ENCODE results near the gene SLC4A7.

SLC4A7 gene

DNA sequence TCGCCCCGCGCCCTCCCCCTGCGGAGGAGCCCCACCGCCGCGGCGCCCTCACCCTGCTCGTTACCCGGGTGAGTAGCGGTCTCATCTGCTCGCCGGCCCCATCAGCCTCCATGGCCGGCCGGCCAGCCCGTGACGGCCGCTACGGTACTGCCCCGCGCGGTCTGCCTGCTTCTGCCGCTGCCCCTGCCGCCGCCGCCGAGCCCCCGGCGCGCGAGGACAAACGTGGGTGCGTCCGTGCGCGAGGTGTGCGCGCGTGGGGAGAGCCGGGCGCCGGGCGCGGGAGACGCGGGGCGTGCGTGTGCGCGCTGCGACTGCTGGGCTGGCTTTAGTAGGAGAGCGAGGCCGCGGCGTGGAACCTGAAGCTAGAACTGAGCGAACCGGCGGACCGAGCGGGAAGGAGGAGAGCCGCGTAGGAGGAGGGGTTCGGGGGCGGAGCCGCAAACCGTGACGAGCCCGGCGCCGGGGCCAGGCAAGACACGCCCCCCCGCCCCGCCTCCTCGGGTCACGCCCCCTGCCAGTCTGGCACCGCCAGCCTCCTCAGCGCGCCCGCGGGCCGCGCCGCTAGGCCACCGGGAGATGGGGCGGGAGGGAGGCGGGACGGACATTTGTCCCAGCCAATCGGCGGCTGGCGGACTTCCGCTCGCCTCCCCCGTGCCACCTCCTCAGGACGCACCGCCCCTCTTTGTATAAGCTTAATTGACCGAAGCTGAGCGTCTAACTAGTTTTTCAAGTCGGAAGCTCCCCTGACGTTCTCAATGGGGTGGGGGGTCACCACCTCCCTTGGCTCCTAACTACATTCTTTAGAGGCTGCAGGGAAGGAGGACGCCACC, at the start of gene SLC4A7:
Gene SLC4A7 (minus strand): TSS at position 370 of the 830 bp plus-strand sequence. CDS start 258 bp downstream, at position 112.
- TF ChIP-seq EGR1 (IDR thresholded peaks at IDR 0.05) (peak; percentile 14; the same call in 1 of the 2 replicates), EP300 (IDR thresholded peaks at IDR 0.05; ENCODE audit: borderline replicate concordance) (peak; percentile 91), RAD21 (IDR thresholded peaks at IDR 0.05; ENCODE audit: low read depth) (no peak; the same call in 1 of the 2 replicates), TEAD4 (IDR thresholded peaks at IDR 0.05) (peak; percentile 80), FOXM1 (IDR thresholded peaks at IDR 0.05; ENCODE audit: borderline replicate concordance, low read depth) (peak; percentile 14; the same call in 1 of the 2 replicates), TCF12 (IDR thresholded peaks at IDR 0.05; ENCODE audit: low read depth) (peak; percentile 92), CREB1 (IDR thresholded peaks at IDR 0.05; ENCODE audit: low read depth) (no peak), TAF1 (IDR thresholded peaks at IDR 0.05; ENCODE audit: low read depth) (peak; percentile 79; the same call in 1 of the 2 replicates), ZBTB7A (IDR thresholded peaks at IDR 0.05; ENCODE audit: low read depth) (peak; percentile 1; the same call in 1 of the 2 replicates), NFIC (IDR thresholded peaks at IDR 0.05) (peak; percentile 85), YY1 (IDR thresholded peaks at IDR 0.05; ENCODE audit: low read depth) (peak; percentile 57; the same call in 1 of the 2 replicates), CEBPB (IDR thresholded peaks at IDR 0.05) (no peak)
- TF ChIP-seq, protein P1, sequence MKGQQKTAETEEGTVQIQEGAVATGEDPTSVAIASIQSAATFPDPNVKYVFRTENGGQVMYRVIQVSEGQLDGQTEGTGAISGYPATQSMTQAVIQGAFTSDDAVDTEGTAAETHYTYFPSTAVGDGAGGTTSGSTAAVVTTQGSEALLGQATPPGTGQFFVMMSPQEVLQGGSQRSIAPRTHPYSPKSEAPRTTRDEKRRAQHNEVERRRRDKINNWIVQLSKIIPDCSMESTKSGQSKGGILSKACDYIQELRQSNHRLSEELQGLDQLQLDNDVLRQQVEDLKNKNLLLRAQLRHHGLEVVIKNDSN (IDR thresholded peaks at IDR 0.05) = no peak; the same call in none of the 2 replicates
- TF ChIP-seq, protein P2, sequence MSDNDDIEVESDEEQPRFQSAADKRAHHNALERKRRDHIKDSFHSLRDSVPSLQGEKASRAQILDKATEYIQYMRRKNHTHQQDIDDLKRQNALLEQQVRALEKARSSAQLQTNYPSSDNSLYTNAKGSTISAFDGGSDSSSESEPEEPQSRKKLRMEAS (IDR thresholded peaks at IDR 0.05) = peak; percentile 74
- TF ChIP-seq, protein P3, sequence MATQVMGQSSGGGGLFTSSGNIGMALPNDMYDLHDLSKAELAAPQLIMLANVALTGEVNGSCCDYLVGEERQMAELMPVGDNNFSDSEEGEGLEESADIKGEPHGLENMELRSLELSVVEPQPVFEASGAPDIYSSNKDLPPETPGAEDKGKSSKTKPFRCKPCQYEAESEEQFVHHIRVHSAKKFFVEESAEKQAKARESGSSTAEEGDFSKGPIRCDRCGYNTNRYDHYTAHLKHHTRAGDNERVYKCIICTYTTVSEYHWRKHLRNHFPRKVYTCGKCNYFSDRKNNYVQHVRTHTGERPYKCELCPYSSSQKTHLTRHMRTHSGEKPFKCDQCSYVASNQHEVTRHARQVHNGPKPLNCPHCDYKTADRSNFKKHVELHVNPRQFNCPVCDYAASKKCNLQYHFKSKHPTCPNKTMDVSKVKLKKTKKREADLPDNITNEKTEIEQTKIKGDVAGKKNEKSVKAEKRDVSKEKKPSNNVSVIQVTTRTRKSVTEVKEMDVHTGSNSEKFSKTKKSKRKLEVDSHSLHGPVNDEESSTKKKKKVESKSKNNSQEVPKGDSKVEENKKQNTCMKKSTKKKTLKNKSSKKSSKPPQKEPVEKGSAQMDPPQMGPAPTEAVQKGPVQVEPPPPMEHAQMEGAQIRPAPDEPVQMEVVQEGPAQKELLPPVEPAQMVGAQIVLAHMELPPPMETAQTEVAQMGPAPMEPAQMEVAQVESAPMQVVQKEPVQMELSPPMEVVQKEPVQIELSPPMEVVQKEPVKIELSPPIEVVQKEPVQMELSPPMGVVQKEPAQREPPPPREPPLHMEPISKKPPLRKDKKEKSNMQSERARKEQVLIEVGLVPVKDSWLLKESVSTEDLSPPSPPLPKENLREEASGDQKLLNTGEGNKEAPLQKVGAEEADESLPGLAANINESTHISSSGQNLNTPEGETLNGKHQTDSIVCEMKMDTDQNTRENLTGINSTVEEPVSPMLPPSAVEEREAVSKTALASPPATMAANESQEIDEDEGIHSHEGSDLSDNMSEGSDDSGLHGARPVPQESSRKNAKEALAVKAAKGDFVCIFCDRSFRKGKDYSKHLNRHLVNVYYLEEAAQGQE (IDR thresholded peaks at IDR 0.05; ENCODE audit: low read depth) = no peak

DNA sequence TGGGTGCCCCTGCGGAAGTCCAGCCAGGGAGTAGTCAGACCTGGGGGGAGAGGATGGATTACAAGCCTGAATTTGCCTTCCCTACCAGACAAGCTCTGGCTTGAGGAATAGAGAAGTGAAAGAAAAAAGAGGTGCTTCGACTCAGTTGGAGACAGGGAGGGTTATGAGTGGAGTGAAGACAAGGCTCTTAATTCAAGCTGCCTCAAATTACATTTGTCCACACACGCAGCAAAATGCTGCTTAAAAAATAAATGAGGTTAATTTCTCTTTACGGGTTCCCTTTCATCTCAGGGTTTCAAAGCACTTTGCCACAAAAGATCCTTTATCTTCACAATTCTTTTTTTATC, 49.0 kb upstream of the SLC4A7 start:
- TF ChIP-seq RAD21 (IDR thresholded peaks at IDR 0.05; ENCODE audit: low read depth) (no peak), TCF12 (IDR thresholded peaks at IDR 0.05; ENCODE audit: low read depth) (no peak), TAF1 (IDR thresholded peaks at IDR 0.05; ENCODE audit: low read depth) (no peak), CEBPB (IDR thresholded peaks at IDR 0.05) (no peak), EGR1 (IDR thresholded peaks at IDR 0.05) (no peak), TEAD4 (IDR thresholded peaks at IDR 0.05) (no peak)

- TF ChIP-seq, protein P2 (IDR thresholded peaks at IDR 0.05) = no peak
- TF ChIP-seq, protein P3 (IDR thresholded peaks at IDR 0.05; ENCODE audit: low read depth) = no peak
- no peak for TF ChIP-seq TCF12 (IDR thresholded peaks at IDR 0.05; ENCODE audit: low read depth)
- no peak for TF ChIP-seq NFIC (IDR thresholded peaks at IDR 0.05)
Measured at GRCh38 chr3:27532426-27533260, 48.5 kb upstream of the SLC4A7 start.

GRCh38 chr3:27528791-27529190, 44.6 kb upstream of the SLC4A7 start:
- TF ChIP-seq TCF12 (IDR thresholded peaks at IDR 0.05; ENCODE audit: low read depth) (no peak), YY1 (IDR thresholded peaks at IDR 0.05; ENCODE audit: low read depth) (no peak), EGR1 (IDR thresholded peaks at IDR 0.05) (no peak), ZBTB7A (IDR thresholded peaks at IDR 0.05; ENCODE audit: low read depth) (no peak), TEAD4 (IDR thresholded peaks at IDR 0.05) (no peak), FOXM1 (IDR thresholded peaks at IDR 0.05; ENCODE audit: borderline replicate concordance, low read depth) (no peak), CEBPB (IDR thresholded peaks at IDR 0.05) (no peak)
- TF ChIP-seq, protein P3 (IDR thresholded peaks at IDR 0.05; ENCODE audit: low read depth) = no peak

Measured in Ishikawa (cell line).